ENCODE measurements around the gene ASF1A. TPM values are rescaled to one million over a fixed set of nuclear protein-coding genes. Genes with fewer than 3 reads are reported as not detected.

ASF1A gene
- total and polyA plus RNA-seq, 9 of the 15 experiments (the other 6 are each of a cell fraction or from before 2014, with no cell fraction given): 31.5 to 45.3 (median 34.8) TPM

DNA sequence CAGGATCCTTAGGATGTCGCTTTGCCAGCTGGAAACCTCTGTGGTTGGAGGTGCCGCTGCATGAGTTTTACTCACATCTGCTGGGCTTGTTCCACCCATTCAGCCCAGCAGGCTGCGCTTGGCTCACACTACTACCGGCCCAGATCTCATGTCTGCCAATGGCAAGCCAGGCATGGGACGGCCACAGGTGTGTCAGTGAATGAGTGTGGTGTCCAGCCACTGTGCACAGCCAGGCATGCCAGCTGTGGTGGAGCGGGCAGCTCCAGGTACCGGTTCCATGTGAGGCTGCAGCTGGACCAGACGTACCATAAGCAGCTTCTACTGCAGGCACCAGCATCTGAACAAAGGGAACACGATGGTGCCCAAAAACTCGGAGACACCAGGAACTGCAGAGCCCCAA, 33.1 kb upstream of the ASF1A start:
- H3K4me1 ChIP-seq (replicated peaks in 1 of 2; ENCODE audit: control insufficient read depth in 2 of 2, insufficient read depth in 2 of 2, low read length in 2 of 2): peaks cover 0 to 4% of the 10 kb centered on the region in 2 experiments; a peak in 2 of 5 replicates
- ChIA-PET CTCF (ENCODE audit: low intra/inter-chr PET ratio) (no interaction called here), POLR2A (interaction anchor here (0.7 to 2.4 kb wide), 3 partner anchors 10 to 103 kb away, joined by 3 to 9 read pairs (median 3); partner anchors contain the start of gene ASF1A)
- BruUV-seq (replicated peaks): no TSS peak
- in situ Hi-C loops (cut with MboI) (no loop called here), intact Hi-C loops (cut with micrococcal nuclease) (no loop called here)
- H3K4me2 ChIP-seq (ENCODE audit: insufficient read depth, low read length): no peak overlapping the region
- H3K9me3 ChIP-seq (replicated peaks; ENCODE audit: control insufficient read depth, insufficient read depth, low read depth, low read length): no peaks in the 10 kb centered on the region
- H4K20me1 ChIP-seq (replicated peaks; ENCODE audit: control insufficient read depth, insufficient read depth, low read length): no peaks in the 10 kb centered on the region
- no peak overlapping the region for H2AFZ ChIP-seq (ENCODE audit: low read depth, low read length)
- H3K36me3 ChIP-seq (ENCODE audit: control insufficient read depth, insufficient read depth, low read length): no peaks in the 10 kb centered on the region
- H3K4me3 ChIP-seq: no peak overlapping the region
- no peaks in the 10 kb centered on the region for H3K9me1 ChIP-seq (ENCODE audit: control insufficient read depth, insufficient read depth, low read length)
- DNase-seq (ENCODE audit: extremely low read depth in 1 of 4, low spot score in 3 of 4): no peak
- FAIRE-seq: no peak
- 64% methylated on average over 10 of the region's 10 CpGs for WGBS (ENCODE audit: insufficient coverage, low coverage, missing lambda C conversion rate)
- H3K9ac ChIP-seq (ENCODE audit: insufficient read depth in 1 of 2, low read depth in 2 of 2, low read length in 2 of 2): no peak overlapping the region
- no peak for TF ChIP-seq ZNF282 (CRISPR knock-in tag; IDR thresholded peaks at IDR 0.05)
- no peak for TF ChIP-seq ZNF778 (CRISPR knock-in tag; IDR thresholded peaks at IDR 0.05)
- TF ChIP-seq POLR2G (IDR thresholded peaks at IDR 0.05; ENCODE audit: low read depth, low read length): no peak
- no peak for TF ChIP-seq ZNF507 (tag; conservative IDR thresholded peaks at IDR 0.05)
- TF ChIP-seq, protein P1, sequence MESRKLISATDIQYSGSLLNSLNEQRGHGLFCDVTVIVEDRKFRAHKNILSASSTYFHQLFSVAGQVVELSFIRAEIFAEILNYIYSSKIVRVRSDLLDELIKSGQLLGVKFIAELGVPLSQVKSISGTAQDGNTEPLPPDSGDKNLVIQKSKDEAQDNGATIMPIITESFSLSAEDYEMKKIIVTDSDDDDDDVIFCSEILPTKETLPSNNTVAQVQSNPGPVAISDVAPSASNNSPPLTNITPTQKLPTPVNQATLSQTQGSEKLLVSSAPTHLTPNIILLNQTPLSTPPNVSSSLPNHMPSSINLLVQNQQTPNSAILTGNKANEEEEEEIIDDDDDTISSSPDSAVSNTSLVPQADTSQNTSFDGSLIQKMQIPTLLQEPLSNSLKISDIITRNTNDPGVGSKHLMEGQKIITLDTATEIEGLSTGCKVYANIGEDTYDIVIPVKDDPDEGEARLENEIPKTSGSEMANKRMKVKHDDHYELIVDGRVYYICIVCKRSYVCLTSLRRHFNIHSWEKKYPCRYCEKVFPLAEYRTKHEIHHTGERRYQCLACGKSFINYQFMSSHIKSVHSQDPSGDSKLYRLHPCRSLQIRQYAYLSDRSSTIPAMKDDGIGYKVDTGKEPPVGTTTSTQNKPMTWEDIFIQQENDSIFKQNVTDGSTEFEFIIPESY (CRISPR knock-in tag; IDR thresholded peaks at IDR 0.05): no peak
- TF ChIP-seq ELF2 (CRISPR knock-in tag; IDR thresholded peaks at IDR 0.05): no peak
- TF ChIP-seq, protein P2, sequence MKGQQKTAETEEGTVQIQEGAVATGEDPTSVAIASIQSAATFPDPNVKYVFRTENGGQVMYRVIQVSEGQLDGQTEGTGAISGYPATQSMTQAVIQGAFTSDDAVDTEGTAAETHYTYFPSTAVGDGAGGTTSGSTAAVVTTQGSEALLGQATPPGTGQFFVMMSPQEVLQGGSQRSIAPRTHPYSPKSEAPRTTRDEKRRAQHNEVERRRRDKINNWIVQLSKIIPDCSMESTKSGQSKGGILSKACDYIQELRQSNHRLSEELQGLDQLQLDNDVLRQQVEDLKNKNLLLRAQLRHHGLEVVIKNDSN (CRISPR knock-in tag; IDR thresholded peaks at IDR 0.05): no peak
- TF ChIP-seq HOXB6 (CRISPR knock-in tag; IDR thresholded peaks at IDR 0.05; ENCODE audit: borderline replicate concordance): no peak
- peak; percentile 21; the same call in 1 of the 3 replicates for ATAC-seq
- 0 out of 3 replicates have a peak, but pooled peaks cover 4% of the 10 kb centered on the region for H3K79me2 ChIP-seq (ENCODE audit: control insufficient read depth, insufficient read depth, low read length)
- H3K27ac ChIP-seq (ENCODE audit: extremely low read depth, low read depth, low read length): no peak overlapping the region
- no peaks in the 10 kb centered on the region for H3K27me3 ChIP-seq (ENCODE audit: control insufficient read depth in 2 of 2, insufficient read depth in 2 of 2, low read length in 2 of 2)
